GM21526 (cell line): ENCODE data around the gene KCNQ1OT1.

Experiments used
- ATAC-seq: cut with Tn5 transposase; IDR thresholded peaks from one replicate; pipeline ENCODE4 v1.9.1; 2021; ENCODE audit warnings: moderate library complexity; ENCODE audit not compliant: unreplicated experiment, low FRiP score

The KCNQ1OT1 gene

GRCh38 chr11:2722955-2723354 lies 23.2 kb upstream of the KCNQ1OT1 start:
- no peak for ATAC-seq

GRCh38 chr11:2721210-2721916 lies 21.6 kb upstream of the KCNQ1OT1 start:
- no peak for ATAC-seq

- ATAC-seq, result no peak
These were observed 20.2 kb upstream of the KCNQ1OT1 start for GRCh38 chr11:2719831-2720590.

- no peak for ATAC-seq
These were observed 19.1 kb upstream of the KCNQ1OT1 start for GRCh38 chr11:2718817-2719438.

GRCh38 chr11:2717561-2718325 lies 17.9 kb upstream of the KCNQ1OT1 start:
- ATAC-seq, result no peak

GRCh38 chr11:2716376-2717095 lies 16.7 kb upstream of the KCNQ1OT1 start:
- ATAC-seq, result no peak

- ATAC-seq, result no peak
These were observed 16.0 kb upstream of the KCNQ1OT1 start for GRCh38 chr11:2715716-2716350.

GRCh38 chr11:2714871-2715270 lies 15.1 kb upstream of the KCNQ1OT1 start:
- ATAC-seq, result no peak

- no peak for ATAC-seq
These were observed 14.6 kb upstream of the KCNQ1OT1 start for GRCh38 chr11:2714463-2714800.

- no peak for ATAC-seq
These were observed 14.1 kb upstream of the KCNQ1OT1 start for GRCh38 chr11:2713661-2714462.

- no peak for ATAC-seq
These were observed 13.3 kb upstream of the KCNQ1OT1 start for GRCh38 chr11:2713094-2713493.

- no peak for ATAC-seq
These were observed 11.4 kb upstream of the KCNQ1OT1 start for GRCh38 chr11:2711161-2711560.

- ATAC-seq, result no peak
These were observed 9.6 kb upstream of the KCNQ1OT1 start for GRCh38 chr11:2709429-2709828.

GRCh38 chr11:2708757-2709281 lies 9.0 kb upstream of the KCNQ1OT1 start:
- ATAC-seq, result no peak

- ATAC-seq, result no peak
These were observed 8.4 kb upstream of the KCNQ1OT1 start for GRCh38 chr11:2708151-2708581.

GRCh38 chr11:2707736-2708135 lies 7.9 kb upstream of the KCNQ1OT1 start:
- no peak for ATAC-seq

GRCh38 chr11:2706321-2706720 lies 6.5 kb upstream of the KCNQ1OT1 start:
- no peak for ATAC-seq

GRCh38 chr11:2704896-2705606 lies 5.3 kb upstream of the KCNQ1OT1 start:
- ATAC-seq, result no peak
